HEK293 (cell line): ENCODE measurements around the gene ZC3H7B.

Source experiments
- CTCF ChIP-seq: fragments of 450-650 bp; formaldehyde crosslinking; IDR thresholded peaks from 2 replicates; pipeline ENCODE4 v1.5.1; 2016; ENCODE audit warnings: missing biosample characterization, missing genetic modification characterization
- ZNF174 ChIP-seq: fragments of 450-650 bp; formaldehyde crosslinking; IDR thresholded peaks from 2 replicates; pipeline ENCODE4 v1.5.0; 2017; ENCODE audit warnings: missing biosample characterization, mild to moderate bottlenecking, missing genetic modification characterization
- ZNF558 ChIP-seq: fragments of 450-650 bp; formaldehyde crosslinking; IDR thresholded peaks from 2 replicates; pipeline ENCODE4 v1.5.1; 2016; ENCODE audit warnings: missing biosample characterization, missing genetic modification characterization
- TF ChIP-seq, protein P1 (sequence below): fragments of 450-650 bp; formaldehyde crosslinking; IDR thresholded peaks from 2 replicates; pipeline ENCODE4 v1.5.1; 2017; ENCODE audit warnings: missing biosample characterization, mild to moderate bottlenecking, missing genetic modification characterization, moderate library complexity

DNA sequence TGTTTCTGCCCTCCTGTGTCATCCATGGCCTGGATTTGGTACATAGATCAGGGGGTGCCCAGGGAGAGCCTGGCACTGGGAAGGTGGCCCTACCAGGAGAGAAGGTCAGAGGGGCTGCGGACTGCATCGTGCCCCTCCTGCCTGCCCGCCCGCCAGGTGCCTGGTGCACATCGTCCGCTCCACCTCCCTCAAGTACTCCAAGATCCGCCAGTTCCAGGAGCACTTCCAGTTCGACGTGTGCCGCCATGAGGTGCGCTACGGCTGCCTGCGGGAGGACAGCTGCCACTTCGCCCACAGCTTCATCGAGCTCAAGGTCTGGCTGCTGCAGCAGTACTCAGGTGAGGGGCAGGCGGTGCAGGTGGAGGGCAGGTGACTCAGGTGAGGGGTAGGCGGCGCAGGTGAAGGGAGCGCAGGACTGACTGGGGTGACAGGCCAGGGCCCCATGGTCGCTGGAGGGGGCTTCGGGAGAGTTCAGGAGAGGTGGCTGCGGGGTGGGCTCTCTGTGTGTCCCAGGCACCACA lies 47.7 kb downstream of the ZC3H7B start:
- TF ChIP-seq CTCF (no peak), ZNF174 (tag by site-specific recombination) (no peak), ZNF558 (tag by site-specific recombination) (no peak)
- TF ChIP-seq, protein P1, sequence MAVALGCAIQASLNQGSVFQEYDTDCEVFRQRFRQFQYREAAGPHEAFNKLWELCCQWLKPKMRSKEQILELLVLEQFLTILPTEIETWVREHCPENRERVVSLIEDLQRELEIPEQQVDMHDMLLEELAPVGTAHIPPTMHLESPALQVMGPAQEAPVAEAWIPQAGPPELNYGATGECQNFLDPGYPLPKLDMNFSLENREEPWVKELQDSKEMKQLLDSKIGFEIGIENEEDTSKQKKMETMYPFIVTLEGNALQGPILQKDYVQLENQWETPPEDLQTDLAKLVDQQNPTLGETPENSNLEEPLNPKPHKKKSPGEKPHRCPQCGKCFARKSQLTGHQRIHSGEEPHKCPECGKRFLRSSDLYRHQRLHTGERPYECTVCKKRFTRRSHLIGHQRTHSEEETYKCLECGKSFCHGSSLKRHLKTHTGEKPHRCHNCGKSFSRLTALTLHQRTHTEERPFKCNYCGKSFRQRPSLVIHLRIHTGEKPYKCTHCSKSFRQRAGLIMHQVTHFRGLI (tag by site-specific recombination), result no peak
